ENCODE measurements around the gene TCEAL7. TPM values are rescaled to one million over a fixed set of nuclear protein-coding genes. Genes with fewer than 3 reads are reported as not detected.

Gene TCEAL7
- total RNA-seq, 1 donor from 2014 or later: 4.0 TPM

DNA sequence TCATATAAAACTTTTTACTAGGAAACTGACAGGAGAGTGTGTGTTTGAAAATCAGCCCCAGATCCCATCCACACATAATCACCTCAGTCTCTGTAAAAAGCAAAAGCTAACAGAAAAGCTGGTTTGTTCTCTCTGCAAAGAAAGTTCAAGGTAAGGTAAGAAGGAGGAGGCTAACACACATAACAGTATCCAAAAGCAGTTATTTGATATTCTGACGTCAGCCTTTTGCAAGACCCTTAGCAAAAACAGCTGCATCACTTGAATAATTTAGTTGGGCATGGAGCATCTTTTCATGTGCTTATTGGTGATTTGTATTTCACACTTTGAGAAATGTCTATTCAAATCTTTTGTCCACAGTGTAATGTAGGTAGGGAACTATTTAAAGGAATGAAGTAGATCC is 31.8 kb downstream of the TCEAL7 start:
- ATAC-seq (no peak), DNase-seq (no peak)
- intact Hi-C loops (cut with micrococcal nuclease): no loop called here

DNA sequence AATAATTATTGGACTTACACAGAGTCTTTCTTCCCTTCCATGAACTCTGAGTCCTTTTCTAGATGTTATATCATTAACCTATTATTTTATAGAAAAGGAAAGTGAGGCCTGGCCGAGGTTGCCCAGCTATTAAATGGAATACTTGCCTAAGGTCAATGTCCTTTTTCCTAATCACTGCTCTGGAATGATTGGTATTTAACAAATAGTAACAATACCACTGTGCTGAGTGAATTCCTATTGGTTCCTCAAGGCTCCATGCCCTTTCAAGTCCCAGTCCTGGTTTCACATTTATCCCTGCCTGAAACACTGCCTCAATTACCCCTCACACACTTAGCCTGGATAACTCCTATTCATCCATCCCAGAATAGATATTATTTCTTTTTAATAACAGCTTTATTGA is 32.4 kb downstream of the TCEAL7 start:
- no peak for ATAC-seq
- DNase-seq: no peak
- intact Hi-C loops (cut with micrococcal nuclease): no loop called here

DNA sequence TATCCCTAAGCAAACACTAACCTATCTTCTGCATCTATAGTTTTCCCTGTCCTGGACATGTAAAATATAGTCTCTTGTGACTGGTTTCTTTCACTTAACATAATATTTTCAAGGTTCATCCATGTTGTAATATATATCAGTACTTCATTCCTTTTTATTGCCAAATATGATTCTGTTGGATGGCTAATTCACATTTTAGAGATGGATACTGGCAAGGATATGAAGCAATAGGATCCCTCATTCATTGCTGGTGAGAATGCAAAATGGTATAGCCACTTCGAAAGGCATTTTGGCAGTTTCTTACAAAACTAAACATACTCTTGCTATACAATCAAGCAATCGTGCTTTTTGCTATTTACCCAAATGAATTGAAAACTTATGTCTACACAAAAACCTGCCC is 33.0 kb downstream of the TCEAL7 start:
- no peak for DNase-seq
- intact Hi-C loops (cut with micrococcal nuclease): no loop called here
- no peak for ATAC-seq

DNA sequence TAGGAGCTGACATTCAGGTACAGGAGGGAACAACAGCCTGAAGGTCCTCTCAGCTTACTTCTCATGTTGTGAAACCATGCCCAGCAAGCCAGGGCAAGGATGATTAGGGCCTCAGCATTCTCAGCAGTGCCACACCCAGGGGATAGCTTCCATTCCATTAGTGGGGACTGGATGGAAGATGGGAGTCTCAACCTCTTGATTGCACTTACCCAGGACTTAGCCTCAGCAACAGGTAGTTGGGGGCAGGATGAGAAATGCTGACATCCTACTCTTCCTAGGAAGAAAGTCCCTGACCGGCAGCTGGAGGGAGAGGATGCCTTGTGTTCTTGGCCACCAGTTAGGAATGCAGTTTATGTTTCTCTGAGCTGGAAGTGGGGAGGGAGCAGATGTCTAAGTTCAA is 37.5 kb downstream of the TCEAL7 start:
- DNase-seq (no peak), ATAC-seq (no peak)
- intact Hi-C loops (cut with micrococcal nuclease): no loop called here

DNA sequence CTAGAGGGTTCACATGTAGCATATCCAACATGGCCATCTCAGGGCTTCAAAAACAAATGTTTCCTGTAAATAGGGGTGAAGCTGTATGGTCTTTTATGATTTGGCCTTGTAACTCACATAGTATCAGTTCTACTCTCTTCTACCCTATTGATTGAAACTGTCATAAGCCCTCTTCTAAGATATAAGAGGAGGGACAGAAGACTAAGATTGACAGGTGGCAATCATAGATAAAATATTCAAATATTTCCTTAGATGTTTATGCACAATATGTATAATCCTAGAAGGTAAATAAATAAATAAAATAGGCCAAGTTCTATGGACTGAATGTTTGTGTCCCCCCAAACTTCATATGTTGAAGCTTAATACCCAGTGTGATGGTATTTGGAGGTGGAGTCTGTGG is 39.4 kb downstream of the TCEAL7 start:
- ATAC-seq (no peak), DNase-seq (no peak)
- intact Hi-C loops (cut with micrococcal nuclease): no loop called here

DNA sequence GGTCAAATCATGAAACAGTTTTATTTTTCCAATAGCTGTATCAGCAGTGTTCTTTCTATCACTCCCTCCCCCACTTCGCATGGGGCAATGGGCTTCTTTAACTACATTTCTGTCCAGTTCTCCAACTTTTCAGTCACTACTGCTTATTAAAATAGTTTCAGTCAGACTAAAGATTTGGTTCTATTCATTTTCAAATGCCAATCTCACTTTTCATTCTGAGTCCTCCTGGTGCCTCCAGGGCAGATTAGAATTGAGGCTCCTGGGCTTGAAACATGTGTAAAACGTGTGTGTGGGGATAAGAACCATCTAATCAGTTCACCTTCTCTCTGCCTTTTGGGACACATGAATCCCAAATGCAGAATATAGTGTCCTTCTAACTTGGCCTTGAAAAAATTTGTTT is 42.8 kb downstream of the TCEAL7 start:
- intact Hi-C loops (cut with micrococcal nuclease): no loop called here
- ATAC-seq (no peak), DNase-seq (no peak)

DNA sequence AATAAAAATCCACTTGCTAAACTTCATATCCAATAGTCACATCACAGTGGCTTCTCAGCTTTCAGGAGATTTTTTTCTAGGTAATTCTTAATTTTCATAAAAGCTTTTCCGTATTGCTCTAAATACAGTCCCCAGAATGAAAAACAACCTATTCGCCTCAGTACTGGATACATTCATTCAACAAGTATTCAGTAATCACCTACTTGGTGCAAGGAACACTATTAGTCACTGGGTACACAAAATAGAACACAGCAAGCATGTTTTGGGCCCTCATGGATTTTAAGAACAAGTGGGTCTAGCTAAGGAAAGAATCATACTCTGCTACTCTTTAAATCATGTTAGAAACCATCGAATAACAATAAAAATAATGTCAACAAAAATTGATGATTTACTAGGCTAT is 43.5 kb downstream of the TCEAL7 start:
- ATAC-seq (no peak), DNase-seq (no peak)

DNA sequence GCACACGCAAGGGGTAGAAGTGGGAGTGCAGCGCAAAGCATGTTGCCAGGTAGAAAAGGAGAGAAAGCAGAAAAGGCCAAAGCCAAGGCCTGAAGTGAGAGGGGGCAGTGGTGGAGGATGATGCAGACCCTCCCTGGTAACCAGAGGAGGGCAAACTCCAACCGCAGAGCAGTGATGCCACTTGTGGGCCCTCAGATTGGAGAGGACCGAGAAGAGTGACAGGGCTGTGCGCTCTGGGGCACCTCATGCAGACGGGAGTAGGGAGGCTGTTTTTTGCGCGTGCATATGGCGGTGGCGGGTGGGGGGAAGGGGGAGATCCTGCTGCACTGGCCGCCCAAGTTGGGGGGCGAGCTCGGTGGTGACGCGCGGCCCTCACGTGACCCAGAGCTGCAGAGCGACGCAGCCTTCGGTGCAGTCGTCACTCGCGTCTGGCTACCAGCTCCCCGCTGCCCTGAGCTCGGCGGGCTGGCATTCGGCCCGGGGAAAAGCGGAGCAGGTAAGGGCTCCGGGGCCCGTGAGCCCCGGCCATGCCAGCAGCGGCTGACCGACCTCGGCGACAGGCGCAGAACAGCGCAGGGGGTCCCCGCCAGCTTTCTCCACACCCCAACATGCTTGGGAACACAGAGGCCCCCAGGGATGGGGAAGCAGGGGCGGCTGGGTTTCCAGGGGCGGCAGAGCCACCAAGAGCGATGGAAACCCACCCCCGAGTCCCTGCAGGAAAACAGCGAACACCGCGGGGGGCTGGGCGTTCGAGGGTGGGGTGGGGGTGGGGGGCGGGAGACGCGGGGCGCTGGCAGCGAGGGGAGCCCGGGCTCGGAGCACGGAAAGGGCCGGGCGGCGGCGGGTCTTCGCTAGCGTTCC is 46.3 kb downstream of the TCEAL7 start, which contains the start of gene BEX3:
BEX3 (plus strand) TSS at position 421 of the 861 bp plus-strand sequence. CDS start 984 bp downstream, outside the sequence.
- peak; percentile 90 for ATAC-seq
- peak; percentile 72 for DNase-seq
- intact Hi-C loops (cut with micrococcal nuclease): no loop called here

More for the DNA sequence above, 43.5 kb downstream of the TCEAL7 start:
- intact Hi-C loops (cut with micrococcal nuclease): no loop called here

DNA sequence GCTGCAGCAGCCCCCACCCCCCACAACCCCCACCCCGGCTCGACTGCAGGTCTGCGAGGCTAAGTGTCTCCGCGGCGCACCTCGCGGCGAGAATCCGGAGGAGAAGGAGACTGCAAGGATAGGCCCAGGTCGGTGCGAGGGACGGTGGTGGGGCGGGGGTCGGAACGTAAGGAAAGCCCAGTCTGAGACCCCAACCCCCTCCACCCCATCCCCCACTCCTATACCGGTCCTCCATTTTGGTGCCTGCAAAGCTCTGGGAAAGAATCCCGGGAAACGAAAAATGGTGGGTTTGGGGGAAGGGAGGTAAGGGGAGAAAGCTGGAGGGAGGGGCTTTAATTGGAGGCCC is 46.9 kb downstream of the TCEAL7 start:
- DNase-seq: peak; percentile 26
- ATAC-seq: peak; percentile 74
- intact Hi-C loops (cut with micrococcal nuclease): no loop called here

DNA sequence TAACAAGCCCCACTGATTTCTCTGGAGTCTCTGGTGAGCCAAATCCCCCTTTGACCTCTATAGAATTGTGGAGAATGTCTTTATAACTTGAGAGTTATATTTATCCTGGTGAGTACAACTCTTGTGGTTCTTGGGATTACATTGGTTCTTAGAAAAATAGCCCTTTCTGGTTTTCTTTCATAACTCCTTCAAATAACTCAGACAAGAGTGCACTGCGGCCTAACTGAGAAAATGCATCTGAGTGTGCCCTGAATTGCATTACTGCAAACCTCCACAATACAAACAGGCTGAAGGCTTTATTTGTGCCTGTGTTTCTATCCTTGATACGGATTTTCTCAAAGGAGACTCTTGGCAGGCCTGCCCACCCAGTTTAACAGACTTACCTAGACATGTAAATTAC is 49.0 kb downstream of the TCEAL7 start:
- intact Hi-C loops (cut with micrococcal nuclease): no loop called here
- DNase-seq (no peak), ATAC-seq (no peak)

Other genes with a start within 250 kb of the TCEAL7 start
- gene NXF3, start 237.1 kb upstream of the TCEAL7 start, total RNA-seq: 0.20 TPM
- 29.6 TPM for gene BEX4, start 115.1 kb upstream of the TCEAL7 start, total RNA-seq
- 37.5 TPM for gene TCEAL8, start 75.1 kb upstream of the TCEAL7 start, total RNA-seq
- 0.22 TPM for gene TCEAL5, start 53.5 kb upstream of the TCEAL7 start, total RNA-seq
- 1.3 TPM for gene BEX2, start 19.2 kb upstream of the TCEAL7 start, total RNA-seq
- gene TCEAL9, start 26.3 kb downstream of the TCEAL7 start, total RNA-seq: 18.4 TPM
- gene BEX3, start 46.3 kb downstream of the TCEAL7 start, total RNA-seq: 147 TPM
- 0.10 TPM for gene RAB40A, start 189.2 kb downstream of the TCEAL7 start, total RNA-seq

All from left ventricle myocardium superior (tissue), 1 donor.